Mucosa of gallbladder (tissue), 1 donor: ENCODE results near the gene SHLD1. TPM values are rescaled to one million over a fixed set of nuclear protein-coding genes. Genes with fewer than 3 reads are reported as not detected.

Experiments used
- DNase-seq: peaks from one replicate; pipeline ENCODE4 v3.0.0-alpha.2; 2020; ENCODE audit warnings: low spot score
- total RNA-seq: library from RNA; stranded (reverse); gene quantifications from one replicate; pipeline ENCODE4 v1.2.1, GENCODE V29; 2021
- donor health status: DM: no; HTN: no; CAD: no.

The SHLD1 gene
- total RNA-seq, 1 donor from 2014 or later, result 12.1 TPM

GRCh38 chr20:5845681-5846615 lies 95.7 kb downstream of the SHLD1 start:
- no peak for DNase-seq

DNA sequence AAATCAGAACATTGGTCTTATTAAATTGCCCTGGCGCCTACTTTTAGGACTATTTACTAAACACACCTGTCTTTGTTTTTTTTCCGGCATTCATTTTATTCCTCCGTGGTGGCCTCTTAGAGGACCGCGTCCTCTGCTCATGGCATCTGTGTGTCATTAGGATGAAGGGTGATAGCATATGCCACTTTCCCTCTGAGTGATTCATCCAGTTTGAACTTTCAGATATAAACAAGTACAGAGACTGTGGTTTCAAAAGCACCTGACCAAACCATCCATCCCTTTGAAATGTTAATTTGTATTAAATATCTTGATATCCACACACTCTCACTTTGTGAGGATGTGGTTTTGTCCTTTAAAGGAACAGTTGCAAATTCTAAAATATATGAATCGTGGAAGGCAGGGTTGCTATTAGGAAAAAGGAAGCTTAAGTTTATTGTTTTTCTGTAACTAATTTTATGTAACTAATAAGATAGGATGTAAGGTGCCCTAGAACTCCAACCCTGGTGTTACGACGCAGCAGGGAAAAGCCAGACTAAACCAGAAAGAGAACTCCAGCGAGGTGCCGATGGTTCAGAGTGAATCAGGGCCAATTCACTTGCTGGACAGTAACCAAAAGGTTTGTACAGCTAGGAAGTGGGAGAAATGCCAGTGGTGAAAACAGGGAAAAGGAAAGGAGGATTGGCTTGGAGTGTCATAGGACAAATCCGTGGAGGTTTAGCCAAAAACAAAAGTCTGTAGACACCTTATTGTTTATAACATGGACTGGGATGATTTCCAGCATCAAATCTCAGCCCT lies 98.7 kb downstream of the SHLD1 start:
- DNase-seq, result no peak

DNA sequence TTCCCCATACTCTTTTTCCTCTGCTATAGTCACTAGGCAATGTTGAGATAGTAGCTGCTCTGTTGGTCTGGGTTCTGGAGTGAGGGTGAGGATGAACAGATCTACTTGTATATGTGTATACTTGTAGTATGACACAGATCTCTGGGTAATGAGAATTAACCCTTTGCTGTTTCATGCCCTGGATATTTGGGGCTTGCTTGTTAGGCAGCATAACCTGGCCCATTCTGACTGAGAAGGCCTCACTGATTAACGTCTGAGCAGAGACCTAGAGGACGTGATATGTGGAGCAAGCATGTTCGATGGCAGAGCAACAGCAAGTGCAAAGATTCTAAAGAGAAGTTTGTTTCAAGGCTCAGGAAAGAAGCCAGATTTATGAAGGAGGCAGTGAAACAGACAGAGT lies 105.7 kb downstream of the SHLD1 start:
- DNase-seq, result no peak

DNA sequence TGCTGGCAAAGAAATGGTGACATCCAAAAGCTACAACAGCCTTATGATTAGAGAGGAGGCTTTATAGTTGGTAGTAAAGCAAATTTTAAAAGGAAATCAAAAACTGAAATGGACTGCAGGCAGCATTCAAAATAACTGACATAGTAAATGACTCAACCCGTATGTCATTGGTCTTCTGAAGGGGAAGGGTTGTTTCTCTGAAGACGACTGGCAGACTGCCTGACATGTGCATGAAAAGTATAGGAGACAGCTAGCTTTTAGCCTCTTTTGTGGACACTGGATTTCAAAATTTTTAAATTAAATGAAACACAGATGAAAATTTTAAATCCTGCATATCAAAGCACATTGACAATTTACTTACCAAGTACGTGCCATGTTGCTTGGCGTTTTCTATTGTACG lies 109.4 kb downstream of the SHLD1 start:
- DNase-seq, result no peak

- DNase-seq, result no peak
These were observed 112.5 kb downstream of the SHLD1 start for GRCh38 chr20:5862703-5863039.

- no peak for DNase-seq
These were observed 113.0 kb downstream of the SHLD1 start for GRCh38 chr20:5863040-5863833.

DNA sequence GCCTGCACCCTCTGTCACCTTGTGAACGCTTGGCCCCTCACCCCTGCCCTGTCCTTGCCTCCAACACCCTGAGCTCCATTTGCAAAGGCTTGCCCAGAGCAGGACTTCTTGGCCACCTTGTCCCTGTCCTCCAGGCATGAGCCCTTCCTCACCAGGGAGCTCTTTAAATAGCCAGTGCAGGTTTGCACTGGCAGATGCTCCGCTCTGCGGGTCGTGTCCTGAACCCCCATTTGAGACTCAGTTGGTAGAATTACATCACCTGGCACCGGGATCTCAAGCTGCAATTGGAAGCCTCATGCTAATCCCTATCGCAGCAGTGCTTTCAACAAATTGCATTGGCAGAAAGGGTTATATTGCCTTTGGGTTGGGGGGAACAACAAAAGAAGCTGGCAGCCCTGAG lies 114.2 kb downstream of the SHLD1 start:
- no peak for DNase-seq

DNA sequence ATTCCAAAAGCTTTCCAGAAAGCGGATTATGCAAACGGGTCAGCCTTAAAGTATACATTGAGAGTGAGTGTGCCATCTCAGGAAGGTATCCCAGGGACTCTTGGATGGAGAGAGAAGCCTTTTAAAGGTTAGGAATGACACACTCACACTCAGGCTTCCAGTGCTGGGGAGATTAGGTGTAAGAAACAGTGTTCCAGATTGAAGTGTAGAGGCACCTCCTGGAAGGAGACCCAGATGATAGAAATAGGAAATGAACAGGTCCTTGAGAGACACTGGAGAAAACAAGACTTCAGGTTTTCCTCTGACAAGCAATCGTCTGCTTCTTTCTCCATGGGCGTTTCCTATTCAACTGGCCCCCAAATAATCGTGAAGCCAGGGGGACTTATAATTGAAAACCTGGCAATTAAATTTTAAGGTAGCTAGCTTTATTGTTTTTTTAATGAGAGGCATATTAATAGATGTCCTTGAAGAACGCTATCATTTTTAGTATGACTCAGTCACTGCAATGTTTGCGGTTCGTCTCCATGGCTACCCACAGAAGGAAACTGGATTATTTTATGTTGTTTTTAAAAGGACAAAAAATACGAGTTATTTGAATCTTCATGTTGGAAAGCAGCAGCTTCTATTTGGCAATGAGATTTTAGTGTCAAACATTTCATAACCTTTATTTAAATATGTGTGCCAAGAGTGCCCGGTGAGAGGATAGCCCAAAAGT lies 114.8 kb downstream of the SHLD1 start:
- no peak for DNase-seq

DNA sequence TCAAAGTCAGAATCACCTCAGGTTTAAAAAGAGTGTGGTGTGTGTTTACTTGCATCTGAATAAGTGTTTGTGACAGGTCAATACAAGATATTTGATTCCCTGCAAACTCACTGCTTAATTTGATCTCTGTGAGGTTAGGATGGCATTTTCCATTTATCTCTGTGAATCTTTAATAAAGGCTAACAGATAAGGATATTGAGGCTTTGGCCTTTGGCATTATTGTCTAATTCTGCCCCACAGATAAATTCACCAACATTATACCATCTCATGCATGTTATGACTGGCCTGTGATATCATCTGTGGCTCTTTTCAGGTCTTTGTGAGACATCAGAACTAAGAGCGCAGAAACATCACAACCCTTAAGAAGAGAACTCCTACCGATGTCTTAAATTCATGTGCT lies 115.4 kb downstream of the SHLD1 start:
- no peak for DNase-seq

GRCh38 chr20:5870568-5870981 lies 120.4 kb downstream of the SHLD1 start:
- DNase-seq, result no peak

DNA sequence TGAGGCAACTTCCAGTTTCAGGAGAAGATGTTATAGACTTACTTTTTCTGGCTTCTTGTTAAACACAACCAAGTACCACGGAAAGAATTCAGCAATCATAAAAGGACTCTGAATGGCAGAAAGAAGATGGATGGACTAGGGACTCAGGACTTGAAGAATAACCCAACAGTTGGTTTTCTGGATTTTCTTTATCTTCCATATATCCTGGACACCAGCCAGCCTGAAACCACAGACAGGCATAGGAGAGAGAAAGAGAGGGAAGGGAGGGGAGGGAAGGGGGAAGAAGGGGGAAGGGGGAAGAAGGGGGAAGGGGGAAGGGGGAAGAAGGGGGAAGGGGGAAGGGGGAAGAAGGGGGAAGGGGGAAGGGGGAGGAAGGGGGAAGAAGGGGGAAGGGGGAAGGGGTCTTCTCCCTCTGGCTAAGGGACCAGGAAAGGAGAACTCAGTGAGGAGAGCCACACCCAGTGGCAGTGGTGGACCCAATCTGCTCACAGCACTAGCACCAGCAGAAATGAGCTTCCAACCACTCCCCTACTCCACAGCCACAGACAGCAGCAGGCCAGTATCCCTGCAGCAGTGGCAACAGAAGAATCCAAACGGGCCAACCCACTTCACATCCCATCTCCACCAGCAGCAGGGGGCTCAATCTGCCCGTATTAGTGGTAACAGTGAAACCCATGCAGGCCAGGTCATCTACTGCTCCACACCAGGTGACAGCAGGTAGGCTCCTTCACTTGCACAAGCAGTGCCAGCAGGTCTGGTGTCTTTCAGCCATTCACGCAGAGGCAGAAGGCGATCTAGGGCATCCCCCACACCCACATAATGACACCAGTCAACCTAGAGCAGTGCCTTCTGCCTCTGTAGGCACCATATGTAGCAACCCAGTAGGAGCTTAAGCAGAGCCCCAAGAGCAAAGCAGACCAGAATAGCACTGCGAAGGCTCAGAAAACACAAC lies 121.5 kb downstream of the SHLD1 start:
- no peak for DNase-seq

DNA sequence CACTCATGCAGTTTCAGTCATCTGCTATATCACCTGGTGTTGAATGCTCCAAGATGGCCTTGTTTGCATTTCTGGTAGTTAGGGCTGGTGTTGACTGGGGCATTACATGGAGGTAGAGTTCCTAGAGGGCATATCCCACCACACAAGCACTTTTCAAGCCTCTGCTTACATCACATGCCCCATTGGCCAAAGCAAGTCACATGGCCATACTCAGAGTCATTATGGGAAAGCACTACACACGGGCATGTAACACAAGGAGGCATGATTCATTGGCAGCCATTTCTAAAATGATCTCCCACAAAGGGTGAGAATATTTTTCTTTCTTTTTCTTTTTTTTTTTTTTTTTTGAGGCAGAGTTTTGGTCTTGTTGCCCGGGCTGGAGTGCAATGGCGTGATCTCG lies 126.9 kb downstream of the SHLD1 start:
- DNase-seq, result no peak

GRCh38 chr20:5880326-5880725 lies 130.1 kb downstream of the SHLD1 start:
- no peak for DNase-seq

DNA sequence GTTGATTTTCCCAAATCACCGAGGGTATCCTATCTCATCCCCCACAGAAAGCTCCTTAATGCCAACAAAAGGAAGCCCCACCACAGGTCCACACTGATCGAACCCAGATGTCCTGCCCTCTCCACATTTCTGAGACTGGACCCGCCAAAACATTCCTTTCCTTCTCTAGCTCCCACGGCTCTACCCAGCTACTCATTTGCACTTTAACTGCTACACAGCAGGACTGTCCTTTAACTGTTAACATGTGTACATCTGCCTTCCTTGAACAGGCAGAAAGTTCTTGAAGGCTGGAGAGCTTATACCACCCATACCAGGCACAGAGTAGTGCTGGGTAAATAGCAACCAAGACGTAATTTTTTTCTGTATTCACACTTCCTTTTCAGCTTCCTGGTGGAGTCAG lies 131.5 kb downstream of the SHLD1 start:
- no peak for DNase-seq

DNA sequence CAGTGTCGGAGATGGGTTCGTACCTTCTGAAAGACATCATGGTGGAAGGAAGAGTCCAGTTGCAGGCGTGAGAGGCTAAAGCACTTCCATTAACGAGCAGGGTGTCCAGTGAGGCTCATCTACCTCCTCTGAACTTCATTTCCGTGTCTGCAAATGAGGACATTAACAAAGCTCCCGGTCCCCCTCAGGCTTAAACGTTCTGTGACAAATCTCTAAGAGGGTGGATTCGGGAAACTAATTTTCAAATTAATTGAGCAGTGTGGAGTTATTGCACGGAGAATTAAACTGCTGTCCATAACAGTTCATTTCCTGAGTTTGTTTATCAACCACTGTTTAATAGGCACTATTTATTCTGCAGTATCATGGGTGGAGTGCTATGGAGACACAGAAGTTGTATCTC lies 132.0 kb downstream of the SHLD1 start:
- DNase-seq, result no peak

DNA sequence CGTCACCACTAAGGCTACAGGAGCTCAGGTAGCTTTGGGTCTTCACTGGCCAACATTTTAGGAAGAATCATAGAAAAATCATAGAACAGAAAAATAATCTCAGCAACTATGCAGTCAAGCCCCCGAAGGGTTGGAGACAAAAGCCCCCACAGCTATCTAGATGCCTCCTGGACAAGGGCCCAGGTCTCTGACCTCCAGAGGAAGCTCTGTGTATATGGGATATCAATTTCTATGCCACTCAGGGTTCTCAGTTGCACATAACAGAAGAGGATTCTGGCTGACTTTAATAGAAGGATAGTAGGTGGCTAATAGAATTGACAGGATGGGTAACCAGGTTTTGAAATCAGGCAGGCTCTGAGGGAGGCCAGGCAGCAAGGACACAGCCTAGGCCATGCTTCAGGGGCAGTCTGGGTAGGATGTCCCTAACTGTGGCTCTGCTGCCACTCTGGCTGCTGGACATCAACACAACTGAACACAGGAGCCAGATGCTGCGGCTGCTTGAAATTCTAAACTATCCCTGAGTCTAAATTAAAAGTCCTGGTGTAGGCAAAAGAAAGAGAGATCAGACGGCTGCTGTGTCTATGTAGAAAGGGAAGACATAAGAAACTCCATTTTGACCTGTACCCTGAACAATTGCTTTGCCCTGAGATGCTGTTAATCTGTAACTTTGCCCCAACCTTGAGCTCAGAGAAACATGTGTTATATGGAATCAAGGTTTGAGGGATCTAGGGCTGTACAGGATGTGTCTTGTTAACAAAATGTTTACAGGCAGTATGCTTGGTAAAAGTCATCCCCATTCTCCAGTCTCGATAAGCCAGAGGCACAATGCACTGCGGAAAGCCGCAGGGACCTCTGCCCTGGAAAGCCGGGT lies 134.5 kb downstream of the SHLD1 start:
- DNase-seq, result no peak

DNA sequence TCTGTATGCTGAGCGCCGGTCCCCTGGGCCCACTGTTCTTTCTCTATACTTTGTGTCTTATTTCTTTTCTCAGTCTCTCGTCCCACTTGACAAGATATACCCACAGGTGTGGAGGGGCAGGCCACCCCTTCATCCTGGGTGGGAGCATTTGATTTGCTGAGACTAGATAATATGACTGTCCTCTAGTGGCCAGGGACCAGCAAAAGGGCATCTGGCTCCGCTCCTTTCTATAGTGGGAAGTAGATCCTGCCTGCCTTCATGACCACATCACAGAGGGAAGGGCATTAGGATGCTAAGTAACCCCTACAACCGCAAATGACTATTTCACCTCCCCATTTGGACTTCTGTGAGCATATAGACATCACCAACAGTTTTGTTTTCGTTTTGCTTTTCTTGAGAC lies 135.7 kb downstream of the SHLD1 start:
- DNase-seq, result no peak

- DNase-seq, result no peak
These were observed 136.6 kb downstream of the SHLD1 start for GRCh38 chr20:5886788-5887187.

- no peak for DNase-seq
These were observed 137.2 kb downstream of the SHLD1 start for GRCh38 chr20:5887386-5887785.
